ENCODE data around the gene NEURL1.
A peak's percentile ranks its signal among the peaks of the same experiment; 100 is the strongest.

NEURL1 gene, protein sequence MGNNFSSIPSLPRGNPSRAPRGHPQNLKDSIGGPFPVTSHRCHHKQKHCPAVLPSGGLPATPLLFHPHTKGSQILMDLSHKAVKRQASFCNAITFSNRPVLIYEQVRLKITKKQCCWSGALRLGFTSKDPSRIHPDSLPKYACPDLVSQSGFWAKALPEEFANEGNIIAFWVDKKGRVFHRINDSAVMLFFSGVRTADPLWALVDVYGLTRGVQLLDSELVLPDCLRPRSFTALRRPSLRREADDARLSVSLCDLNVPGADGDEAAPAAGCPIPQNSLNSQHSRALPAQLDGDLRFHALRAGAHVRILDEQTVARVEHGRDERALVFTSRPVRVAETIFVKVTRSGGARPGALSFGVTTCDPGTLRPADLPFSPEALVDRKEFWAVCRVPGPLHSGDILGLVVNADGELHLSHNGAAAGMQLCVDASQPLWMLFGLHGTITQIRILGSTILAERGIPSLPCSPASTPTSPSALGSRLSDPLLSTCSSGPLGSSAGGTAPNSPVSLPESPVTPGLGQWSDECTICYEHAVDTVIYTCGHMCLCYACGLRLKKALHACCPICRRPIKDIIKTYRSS
- 1.9 to 5.8 reads per million in 2 experiments for total RNA-seq

DNA sequence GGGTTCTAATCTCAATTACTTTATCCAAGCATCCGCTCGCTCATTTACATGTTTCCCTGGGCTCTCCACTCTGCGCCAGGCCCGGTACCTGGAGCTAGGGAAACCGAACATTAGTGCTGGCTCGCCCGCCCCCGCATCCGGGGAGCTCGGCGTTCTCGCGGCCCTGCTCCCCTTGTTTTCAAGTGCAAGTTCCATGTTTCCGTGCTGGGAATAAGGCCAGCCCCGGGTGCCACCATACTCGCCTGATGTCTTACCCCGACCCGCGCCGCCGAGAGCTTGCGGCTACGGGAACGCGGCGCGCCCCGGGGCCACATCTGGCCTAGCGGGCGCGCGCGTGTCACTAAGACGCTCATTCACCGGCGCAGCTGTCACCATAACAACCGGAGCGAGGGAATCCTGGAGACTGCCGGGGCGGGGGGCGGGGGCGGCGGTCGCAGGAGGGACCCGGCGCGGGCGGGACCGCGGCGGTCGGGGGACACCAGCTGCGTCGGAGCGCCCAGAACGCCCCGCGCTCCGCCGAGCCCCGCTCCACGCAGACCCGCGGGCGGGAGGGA, at the start of gene NEURL1:
Gene NEURL1, plus strand, starts transcription at position 344 of the 554 bp plus-strand sequence. CDS start 683 bp downstream, outside the sequence.
- no peak for DNase-seq (ENCODE audit: low read depth)

DNA sequence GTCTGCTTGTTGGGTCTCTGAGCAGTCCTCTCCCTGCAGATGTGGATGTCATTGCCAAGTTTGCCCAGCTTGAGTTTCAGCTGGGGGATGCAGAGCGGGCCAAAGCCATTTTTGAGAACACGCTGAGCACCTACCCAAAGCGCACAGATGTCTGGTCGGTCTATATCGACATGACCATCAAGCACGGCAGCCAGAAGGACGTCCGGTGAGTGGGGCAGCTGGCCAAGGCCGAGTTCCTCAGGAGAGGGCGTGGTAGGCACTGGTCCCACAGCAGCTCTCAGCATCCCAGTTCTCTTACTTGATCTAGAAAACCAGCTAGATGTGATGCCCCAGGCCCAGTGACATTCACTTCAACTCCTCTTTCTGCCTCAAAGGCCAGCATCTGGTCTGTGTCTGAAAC, 49.0 kb upstream of the NEURL1 start:
- DNase-seq (ENCODE audit: low read depth), result no peak

DNA sequence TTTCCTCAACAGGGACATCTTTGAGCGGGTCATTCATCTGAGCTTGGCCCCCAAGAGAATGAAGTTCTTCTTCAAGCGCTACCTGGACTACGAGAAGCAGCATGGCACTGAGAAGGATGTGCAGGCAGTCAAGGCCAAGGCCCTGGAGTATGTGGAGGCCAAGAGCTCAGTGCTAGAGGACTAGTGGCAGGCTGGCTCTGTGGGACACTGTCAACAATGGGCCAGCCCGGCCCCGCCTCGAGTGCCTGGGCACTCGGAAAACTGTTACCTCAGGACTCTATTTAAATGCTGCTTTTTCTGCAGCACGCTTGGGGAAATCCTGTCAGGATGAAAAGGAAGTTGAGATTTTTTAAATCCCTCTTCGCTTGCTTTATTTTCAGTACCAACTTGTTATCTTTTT, 48.1 kb upstream of the NEURL1 start:
- DNase-seq (ENCODE audit: low read depth), result no peak

DNA sequence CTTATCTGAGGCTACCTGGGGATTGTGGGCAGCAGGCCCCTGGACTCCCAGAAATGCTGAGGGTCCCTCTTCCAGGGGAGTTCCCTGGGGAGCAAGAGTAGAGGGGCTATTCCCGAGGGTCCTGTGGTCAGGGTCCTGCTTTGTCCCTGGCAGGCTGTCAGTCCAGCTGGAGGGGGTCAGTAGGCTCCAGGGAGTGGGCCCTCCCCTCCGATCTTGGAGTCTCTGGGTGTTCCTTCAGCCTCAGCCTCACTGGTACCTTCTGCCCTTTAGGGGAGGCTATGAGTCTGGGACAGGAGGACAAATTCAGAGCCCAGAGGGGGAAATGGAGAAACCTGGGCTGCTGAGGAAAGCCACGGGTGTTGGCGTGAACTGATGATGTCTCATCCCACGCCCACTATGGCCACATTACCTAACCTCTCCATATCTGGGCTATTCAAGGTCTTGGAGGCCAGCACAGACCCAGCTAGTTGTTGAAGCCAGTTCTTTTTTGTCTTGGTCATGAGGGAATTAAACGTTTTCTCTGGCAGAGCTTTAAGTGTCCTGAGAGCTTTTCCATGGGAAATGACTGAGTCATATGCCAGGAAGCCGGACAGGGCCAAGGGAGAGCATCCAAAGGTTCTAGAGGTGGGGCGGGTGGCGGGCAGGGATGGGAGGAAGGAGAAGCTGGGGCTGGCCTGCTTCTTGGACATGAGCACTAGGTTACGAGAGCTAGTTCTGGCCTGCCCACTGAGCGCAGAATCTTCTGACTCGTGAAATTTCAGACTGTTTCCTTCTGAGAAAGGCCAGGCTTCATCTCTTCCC, 47.5 kb upstream of the NEURL1 start:
- no peak for DNase-seq (ENCODE audit: low read depth)

DNA sequence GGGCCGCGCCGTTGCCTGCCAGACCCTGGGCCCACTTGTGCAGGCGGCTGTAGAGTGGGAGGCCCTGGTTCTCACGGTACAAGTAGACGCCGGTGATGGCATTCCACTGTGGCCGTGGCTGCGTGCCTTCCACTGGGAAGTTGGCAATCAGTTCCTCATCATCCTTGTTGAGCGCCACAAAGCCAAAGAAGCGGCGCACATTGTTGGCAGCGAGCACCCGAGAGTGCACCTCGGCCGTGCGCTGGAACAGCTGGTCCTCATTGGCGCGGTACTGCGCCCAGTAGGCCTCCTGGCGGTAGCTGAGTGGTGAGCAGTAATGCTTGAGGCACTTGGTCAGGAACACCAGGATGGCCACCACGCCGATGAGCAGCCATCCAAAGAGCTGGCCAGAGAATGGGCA, 46.3 kb upstream of the NEURL1 start:
- no peak for DNase-seq (ENCODE audit: low read depth)

DNA sequence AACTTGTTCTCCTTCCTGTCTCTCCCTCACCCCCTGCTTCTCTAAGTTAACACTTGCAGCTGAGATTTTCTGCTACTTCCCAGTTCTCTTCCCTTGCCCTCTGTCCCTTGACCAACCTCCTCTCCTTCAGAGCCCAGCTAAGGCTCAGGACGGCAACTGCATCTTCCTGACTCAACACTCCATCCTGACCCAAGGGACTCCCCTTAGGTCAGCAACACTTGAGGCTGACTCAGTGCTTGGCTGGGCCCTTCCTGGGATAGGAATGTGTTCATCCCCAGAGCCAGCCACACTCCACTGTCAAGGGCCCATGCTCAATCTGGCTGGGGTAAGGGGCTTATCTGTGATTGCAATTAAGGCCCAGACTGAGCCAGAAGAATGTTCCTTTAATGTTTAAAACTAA, 44.8 kb upstream of the NEURL1 start:
- no peak for DNase-seq (ENCODE audit: low read depth)

DNA sequence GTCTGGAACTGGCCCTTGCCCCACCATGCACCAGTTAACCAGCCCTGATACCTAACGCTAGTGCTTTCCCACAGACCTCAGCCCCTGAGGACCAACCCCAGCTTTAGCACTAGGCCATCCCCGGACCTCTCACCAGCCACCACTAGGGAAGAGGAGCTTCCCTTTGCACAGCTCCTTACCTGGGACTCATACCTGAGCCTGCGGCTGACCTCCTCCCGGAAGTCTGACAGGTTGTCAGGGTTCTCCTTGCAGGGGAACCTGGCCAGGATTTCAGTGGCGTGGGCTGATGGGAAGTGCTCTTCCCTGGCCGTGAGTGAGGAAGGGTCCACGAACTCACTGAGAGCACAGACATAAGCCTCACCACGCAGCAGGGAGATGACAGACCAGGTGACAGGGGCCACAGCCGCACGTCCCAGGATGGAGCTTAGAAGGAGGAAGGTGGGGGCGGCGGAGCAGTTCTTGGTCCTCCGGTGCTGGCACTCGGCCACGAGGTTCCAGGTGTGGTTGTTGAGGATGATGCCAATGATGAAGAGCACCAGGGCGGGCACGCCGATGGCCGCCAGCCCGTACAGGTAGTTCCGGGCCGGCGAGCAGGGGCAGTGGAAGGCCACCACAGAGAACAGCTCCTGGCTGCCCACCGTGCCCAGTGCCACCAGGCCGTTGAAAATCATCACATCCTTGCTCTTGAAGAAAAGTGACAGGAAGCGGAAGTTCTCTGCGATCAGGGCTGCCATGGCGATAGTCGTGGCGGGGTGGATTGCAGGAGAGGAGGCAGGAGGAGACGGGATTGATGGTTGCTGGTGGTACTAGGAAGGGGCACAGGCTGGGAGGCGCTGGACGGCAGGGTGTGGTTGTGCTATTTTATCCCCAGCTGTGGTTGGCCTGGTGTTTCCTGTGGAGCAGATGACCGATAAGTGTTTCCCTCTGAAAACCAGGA, 44.0 kb upstream of the NEURL1 start:
- DNase-seq (ENCODE audit: low read depth), result no peak

DNA sequence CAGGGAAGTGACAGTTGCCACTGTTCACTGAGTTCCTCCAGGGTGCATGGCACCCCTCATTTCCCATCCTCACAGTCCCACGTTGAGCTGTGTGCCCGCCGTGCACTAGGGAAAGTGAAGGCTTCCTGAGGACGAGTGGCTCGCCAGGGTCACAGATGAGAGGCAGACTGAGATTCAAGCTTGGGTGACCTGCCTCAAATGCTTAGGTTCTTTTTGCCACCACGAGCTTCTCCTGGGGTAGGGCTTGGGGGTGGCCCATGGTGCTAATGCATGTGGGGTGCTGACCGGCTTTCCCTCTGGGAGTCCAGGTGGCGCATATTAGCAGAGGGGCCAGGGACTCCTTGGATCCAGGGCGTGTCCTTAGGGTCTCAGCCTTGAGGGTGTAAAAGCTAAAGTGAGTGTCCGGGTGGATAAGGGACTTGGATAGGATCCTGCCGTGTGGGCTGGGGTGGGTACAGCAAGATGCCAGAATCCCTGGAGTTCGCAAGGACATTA, 43.3 kb upstream of the NEURL1 start:
- no peak for DNase-seq (ENCODE audit: low read depth)

DNA sequence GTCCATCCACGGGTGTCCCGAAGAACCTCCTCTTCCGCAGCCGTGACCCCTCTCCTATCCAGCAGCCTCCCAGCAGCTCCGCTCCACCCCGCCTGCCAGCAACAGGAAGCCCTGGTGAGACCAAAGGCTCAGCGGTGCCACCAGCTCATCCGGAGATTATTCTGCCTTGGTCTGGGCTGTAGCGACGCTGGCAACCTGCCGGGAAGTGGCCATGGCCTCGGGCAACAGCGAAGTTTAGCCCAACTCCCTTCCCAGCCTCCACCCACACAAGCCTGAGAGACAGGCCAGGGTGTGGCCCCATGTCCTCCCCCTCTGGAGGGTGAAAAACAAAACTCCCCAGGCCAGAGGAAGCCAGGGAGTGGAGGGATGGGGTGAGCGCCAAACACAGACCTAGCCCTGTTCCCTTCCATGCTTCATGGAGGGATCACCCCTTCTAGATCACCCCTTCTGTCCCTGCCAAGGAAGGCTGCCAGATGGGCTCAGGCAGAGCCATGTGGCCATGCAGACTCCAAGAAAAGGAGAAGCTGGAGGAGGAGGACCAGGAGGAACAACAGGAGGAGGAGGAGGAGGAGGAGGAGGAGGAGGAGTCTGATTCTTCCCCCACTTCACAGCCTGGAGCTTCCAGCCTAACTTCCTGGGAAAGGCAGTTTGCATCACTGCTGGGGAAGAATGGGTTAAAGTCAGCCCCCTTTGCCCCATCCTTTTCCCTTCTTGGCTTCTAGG, 42.3 kb upstream of the NEURL1 start:
- DNase-seq (ENCODE audit: low read depth), result peak; percentile 21

DNA sequence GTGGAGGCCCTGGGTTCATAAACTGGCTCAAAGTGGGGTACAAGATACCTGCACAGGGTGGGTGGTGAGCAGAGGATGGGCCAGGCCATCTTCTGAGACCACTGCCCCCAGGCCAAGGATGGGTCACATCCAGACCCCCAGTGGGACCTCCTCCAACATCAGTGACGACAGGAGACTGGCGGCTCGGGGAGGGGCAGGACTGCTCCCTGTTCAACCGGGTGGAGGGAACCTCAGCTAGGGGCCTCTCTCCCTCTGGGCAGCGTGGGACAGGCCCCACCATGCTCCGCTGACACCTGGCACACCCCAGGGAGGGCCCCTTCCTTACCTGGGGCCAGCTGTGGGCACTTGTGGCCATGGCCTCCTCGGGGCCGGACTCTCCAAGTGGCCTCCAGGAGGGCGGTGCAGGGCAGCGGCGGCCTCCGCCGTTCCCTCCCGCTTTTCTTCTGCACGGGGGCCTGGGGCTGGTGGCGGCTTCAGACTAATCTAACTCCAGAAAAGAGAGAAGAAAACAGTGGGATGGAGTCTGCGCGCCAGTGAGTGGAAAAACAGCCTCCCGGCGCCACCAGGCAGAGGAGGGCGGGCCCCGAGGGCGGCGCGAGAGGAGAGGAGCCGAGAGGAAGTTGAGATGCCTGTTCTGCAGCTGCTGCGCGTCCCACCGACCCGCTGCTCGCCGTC, 41.5 kb upstream of the NEURL1 start, which contains the start of gene CALHM2:
Gene CALHM2, minus strand, starts transcription at position 540 of the 675 bp plus-strand sequence. CDS start 2,429 bp downstream, outside the sequence.
- DNase-seq (ENCODE audit: low read depth), result peak; percentile 25

DNA sequence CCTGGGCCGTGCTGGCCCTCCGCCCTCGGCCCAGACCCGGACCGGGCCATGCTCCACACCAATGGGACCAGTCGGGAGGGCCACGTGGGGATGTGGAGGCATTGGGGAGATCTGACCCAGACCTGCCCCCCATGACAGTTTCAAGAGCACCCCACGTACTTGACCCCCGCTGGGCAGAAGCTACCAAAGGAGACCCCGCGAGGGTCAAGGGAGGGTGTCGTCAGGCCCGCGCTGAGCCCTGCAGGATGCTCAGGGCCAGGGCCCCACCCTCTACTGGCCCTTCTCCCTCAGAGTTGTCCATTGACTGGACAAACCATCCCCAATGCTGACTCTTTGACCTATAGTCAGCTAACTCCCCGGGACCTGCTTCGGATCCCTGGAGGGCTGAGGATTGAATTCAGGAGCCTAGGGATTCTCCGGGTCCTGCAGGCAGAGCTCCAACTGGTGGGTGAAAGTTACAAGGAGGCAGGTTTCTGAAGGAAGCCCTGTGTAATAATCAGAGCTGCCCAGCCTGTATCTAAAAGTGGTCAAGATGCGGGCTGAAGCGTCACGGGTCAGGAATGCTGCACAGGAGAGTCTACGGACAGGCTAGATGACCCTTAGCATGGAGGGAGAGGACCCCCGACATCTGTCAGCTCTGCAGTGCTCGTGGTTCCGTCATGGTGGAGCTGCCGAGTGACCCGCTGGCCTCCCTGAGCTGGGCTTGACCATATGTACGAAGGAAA, 40.8 kb upstream of the NEURL1 start:
- no peak for DNase-seq (ENCODE audit: low read depth)

DNA sequence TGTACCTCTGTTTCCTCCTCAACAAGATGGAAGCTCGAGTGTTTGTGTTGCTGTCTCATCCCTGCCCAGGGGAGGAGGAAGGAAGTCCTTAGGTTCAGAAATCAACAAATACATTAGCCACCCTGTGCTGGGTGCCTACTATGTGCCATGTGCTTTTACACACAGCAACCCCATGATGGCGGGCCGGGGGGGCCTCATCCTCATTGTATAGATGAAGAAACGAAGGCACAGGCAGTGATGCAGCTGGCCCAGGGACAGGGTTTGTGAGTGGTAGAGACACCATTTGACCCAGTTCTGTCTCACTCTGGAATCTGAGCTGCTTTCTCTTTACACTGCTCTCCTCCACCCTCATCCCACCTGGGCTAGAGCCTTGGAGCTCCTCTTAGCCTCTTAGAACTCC, 39.5 kb upstream of the NEURL1 start:
- no peak for DNase-seq (ENCODE audit: low read depth)

DNA sequence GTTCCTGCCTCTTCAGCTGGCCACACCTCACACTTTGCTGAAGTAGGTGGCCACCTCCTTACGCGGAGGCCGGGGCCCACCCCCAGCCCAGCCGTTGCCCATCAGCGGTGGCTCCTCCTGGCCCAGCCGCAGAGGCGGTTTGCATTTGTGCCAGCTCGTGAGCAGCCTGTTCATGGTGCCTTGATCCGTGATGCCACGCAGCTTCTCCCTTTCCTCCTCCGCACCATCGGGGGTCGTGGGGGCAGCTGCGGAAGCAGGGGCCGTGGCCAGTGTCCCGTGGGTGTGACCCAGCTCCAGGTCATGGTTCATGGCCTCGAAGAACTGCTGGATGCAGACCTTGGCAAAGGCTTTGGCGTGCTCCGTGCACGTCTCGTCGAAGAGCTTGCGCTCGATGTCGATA, 38.3 kb upstream of the NEURL1 start:
- DNase-seq (ENCODE audit: low read depth), result no peak

DNA sequence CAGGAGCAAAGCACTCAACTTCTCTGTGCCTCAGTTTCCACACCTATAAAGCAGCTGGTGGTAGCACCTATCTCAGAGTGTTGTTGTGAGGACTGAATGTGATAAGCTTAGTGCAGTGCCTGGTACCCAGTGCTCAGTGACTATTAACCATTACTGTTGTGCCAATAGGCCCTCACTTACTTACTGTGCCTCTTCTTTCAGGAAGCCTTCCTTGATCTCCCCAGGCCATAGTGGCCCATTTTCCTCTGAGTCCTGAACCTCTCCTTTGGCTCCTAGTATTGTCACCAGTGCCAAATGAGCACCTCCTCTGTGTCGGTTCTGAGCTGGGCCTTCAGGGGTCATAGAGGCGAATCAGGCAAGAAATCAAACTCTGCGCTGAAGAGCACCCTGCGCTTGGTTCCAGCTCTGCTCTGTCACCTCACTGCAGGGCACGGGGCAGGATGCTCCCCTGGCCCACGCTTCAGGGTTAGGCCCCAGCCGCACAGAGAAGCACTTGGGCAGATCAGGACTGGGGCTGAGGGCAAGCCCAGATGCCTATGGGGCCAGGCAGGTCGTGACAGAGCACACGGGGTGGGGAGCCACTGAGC, 37.3 kb upstream of the NEURL1 start:
- DNase-seq (ENCODE audit: low read depth), result no peak

DNA sequence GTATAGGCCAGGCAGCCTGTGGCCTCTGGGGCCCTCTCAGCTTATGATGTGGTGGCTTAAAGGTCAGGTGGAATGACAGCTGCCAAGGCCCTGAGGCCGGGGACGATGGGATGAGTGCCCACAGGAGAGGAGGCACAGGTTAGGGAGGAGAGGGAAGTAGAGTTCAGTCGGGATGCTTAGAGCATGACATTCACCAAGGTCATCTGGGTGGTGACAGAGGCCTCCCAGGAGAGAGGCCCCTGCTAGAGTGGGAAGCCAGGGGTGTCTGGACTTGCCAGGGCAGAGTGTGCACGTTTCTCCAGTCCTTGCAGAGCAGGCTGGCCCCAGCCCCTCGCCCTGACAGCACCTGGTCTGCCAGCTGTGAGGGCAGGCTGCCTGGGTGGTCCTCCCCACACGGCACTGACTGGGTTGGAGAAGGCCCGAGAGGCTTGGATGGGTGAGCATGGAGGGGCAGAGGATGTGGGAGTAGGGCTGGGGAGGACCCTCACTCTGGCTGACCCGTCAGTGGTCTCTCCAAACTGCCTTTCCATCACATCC, 36.3 kb upstream of the NEURL1 start:
- no peak for DNase-seq (ENCODE audit: low read depth)

DNA sequence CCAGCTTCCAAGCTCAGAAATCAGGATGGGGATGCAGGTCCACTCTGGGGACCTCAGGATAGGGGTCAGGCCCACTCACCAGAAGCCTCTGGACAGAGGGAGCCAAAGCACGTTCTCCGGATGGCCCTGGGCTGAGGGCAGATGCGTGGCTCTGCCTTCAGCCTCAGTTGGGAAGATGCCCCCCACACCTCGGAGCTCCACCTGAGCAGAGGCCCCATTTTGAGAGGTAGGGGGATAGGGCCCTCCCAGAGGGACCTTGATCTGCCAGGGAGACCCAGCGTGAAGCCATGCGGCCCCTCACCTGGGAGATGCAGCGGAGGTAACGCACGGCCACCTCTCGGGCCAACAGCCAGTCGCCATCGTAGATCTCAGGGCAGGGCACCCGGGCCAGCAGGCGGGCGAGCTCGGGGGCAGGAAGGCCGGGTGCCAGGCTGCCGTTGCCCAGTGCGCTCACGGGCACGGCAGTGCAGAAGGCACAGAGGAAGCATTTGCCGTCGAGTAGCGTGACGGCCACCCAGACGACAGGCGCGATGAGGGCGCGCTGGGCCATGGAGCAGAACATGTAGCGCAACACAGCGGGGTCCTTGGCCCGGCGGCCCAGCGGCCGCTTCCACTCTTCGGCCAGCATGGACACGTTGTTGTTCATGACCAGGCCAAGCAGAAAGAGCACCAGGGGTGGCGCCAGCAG, 35.5 kb upstream of the NEURL1 start:
- no peak for DNase-seq (ENCODE audit: low read depth)

DNA sequence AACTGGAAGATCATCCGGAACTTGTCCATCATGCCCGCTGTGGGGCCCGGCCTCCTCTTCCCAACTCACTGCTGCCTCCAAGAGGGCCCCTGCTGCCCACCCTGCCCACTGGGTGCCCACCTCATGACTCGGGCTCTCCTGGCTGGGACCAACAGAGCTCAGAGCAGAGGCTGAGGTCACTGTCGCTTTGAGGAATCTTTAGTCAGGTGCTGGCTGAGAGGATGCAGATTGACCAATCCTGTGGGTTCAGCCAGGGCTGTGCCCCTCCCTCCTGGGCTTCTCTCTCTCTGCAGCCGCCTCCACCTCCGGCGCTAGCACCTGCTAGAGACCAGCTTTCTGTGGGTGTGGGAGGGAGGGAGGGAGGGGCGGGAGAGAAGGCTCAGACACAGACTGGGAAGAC, 34.8 kb upstream of the NEURL1 start, which contains the start of gene CALHM1:
Gene CALHM1, minus strand, starts transcription at position 181 of the 400 bp plus-strand sequence. Its CDS starts 149 bp downstream, at position 32.
- DNase-seq (ENCODE audit: low read depth), result no peak

DNA sequence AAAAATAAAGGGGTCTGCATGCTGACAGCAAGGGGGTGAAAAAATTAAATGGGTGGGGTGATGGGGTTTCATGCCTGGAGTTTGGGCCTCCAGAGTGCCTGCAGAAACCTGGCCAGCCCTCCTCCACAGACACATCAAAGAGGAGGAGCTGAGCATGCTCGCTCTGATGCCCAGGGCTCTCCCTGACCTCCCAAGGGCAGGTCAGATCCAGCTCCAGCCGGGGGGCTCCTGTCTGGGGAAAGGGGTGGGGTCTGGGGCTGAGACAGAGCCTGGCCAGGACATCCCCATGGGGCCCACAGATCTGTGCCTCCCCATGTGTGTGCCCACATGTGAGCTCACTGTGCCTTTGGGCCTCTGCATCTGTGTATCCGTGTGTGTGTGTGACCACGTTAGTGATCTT, 33.9 kb upstream of the NEURL1 start:
- DNase-seq (ENCODE audit: low read depth), result no peak
